K562 (cell line): Measurements from ENCODE around the gene TXNDC15. TPM values are rescaled to one million over a fixed set of nuclear protein-coding genes. Genes with fewer than 3 reads are reported as not detected.

ENCODE experiments used
- ATAC-seq: fragments of 200-7000 bp; cut with Tn5 transposase; 3 replicates; pipeline ENCODE4 v1.9.1; 2020; ENCODE audit warnings: moderate library complexity
- BruUV-seq: library from RNA; stranded (reverse); fragments of 400-500 nt; replicated peaks from 2 replicates; lab custom pipeline; 2021; lab: Mats Ljungman, UMichigan
- CTCF ChIA-PET: fragments of 300-600 bp; formaldehyde crosslinking; extraction: SDS; loops from one replicate; lab custom pipeline; 2021; ENCODE audit warnings: low intra/inter-chr PET ratio; lab: Yijun Ruan, JAX
- POLR2A ChIA-PET: fragments of 300-600, 350-650 bp; sonication (Branson Sonifier 250); formaldehyde crosslinking; extraction: SDS; loops from one replicate; lab custom pipeline; 2021; ENCODE audit warnings: antibody characterized with exemption, inconsistent platforms; lab: Yijun Ruan, JAX
- DNase-seq, 4 experiments: peaks; one replicate each; pipeline versions ENCODE4 v3.0.0 to v3.0.0-alpha.2; 2011 to 2018; ENCODE audit warnings: low spot score in 3 of 4, mixed read lengths in 3 of 4; ENCODE audit errors: extremely low read depth in 1 of 4
- FAIRE-seq: peaks from 2 replicates; lab custom pipeline; 2011; peaks lifted over from hg19 to GRCh38; lab: Jason Lieb, UNC
- H2AFZ ChIP-seq: 2 replicates; pipeline ENCODE4 v1.6.0; 2011; ENCODE audit warnings: low read depth, low read length, control low read depth, inconsistent platforms
- H3K27ac ChIP-seq: fragments of 200-600 bp; 3 replicates; pipeline ENCODE4 v1.8.0; 2011; ENCODE audit warnings: low read depth, mild to moderate bottlenecking, control low read depth, inconsistent platforms, low read length, moderate library complexity, mixed read lengths; ENCODE audit errors: extremely low read depth
- H3K27me3 ChIP-seq, 2 experiments: fragments of 300-600 bp in 1 of 2; 2 replicates in 1 of 2; 3 replicates in 1 of 2; pipeline versions ENCODE4 v1.6.0 to v1.8.0; 2011; ENCODE audit warnings: inconsistent platforms in 2 of 2, low read length in 2 of 2, mild to moderate bottlenecking in 1 of 2, mixed read lengths in 1 of 2, moderate library complexity in 1 of 2; ENCODE audit not compliant: control insufficient read depth in 2 of 2, insufficient read depth in 2 of 2
- H3K36me3 ChIP-seq: fragments of 300-600 bp; 3 replicates; pipeline ENCODE4 v1.8.0; 2011; ENCODE audit warnings: mild to moderate bottlenecking, low read length, inconsistent platforms; ENCODE audit not compliant: control insufficient read depth, insufficient read depth
- H3K4me1 ChIP-seq, 2 experiments: fragments of 200-600 bp in 1 of 2; replicated peaks in 1 of 2; 2 replicates in 1 of 2; 3 replicates in 1 of 2; pipeline versions ENCODE4 v1.5.1 to v1.8.0; 2011; ENCODE audit warnings: inconsistent platforms in 2 of 2, low read length in 2 of 2, mild to moderate bottlenecking in 1 of 2, mixed read lengths in 1 of 2, moderate library complexity in 1 of 2; ENCODE audit not compliant: control insufficient read depth in 2 of 2, insufficient read depth in 2 of 2
- H3K4me2 ChIP-seq: 2 replicates; pipeline ENCODE4 v1.6.1; 2011; ENCODE audit warnings: low read length, control low read depth, inconsistent platforms, mixed read lengths; ENCODE audit not compliant: insufficient read depth
- H3K4me3 ChIP-seq: fragments of 200-600 bp; sonication (generic), shearing (Covaris generic); 2 replicates; pipeline ENCODE4 v1.5.1; 2016; ENCODE audit warnings: control low read depth, inconsistent platforms
- H3K79me2 ChIP-seq: fragments of 200-600 bp; 3 replicates; pipeline ENCODE4 v1.8.0; 2011; ENCODE audit warnings: low read length, inconsistent platforms; ENCODE audit not compliant: control insufficient read depth, insufficient read depth
- H3K9ac ChIP-seq, 2 experiments: 2 replicates each; pipeline versions ENCODE4 v1.6.0 to v1.6.1; 2011; ENCODE audit warnings: low read depth in 2 of 2, low read length in 2 of 2, control low read depth in 1 of 2, inconsistent platforms in 1 of 2, mild to moderate bottlenecking in 1 of 2, mixed read lengths in 1 of 2; ENCODE audit not compliant: insufficient read depth in 1 of 2
- H3K9me1 ChIP-seq: one replicate; pipeline ENCODE4 v1.6.0; 2011; ENCODE audit warnings: inconsistent platforms, mild to moderate bottlenecking, low read length, moderate library complexity; ENCODE audit not compliant: control insufficient read depth, insufficient read depth
- H3K9me3 ChIP-seq: replicated peaks from 2 replicates; pipeline ENCODE4 v1.5.1; 2011; ENCODE audit warnings: low read depth, low read length, inconsistent platforms; ENCODE audit not compliant: control insufficient read depth, insufficient read depth
- H4K20me1 ChIP-seq: replicated peaks from 2 replicates; pipeline ENCODE4 v1.6.1; 2011; ENCODE audit warnings: low read length, inconsistent platforms, mixed read lengths; ENCODE audit not compliant: control insufficient read depth, insufficient read depth
- ATF6 ChIP-seq: sonication (generic); formaldehyde crosslinking; IDR thresholded peaks from 2 replicates; pipeline ENCODE4 v1.4.0; 2020; ENCODE audit warnings: mild to moderate bottlenecking, missing genetic modification reagents
- ELK3 ChIP-seq: fragments of 450-650 bp; formaldehyde crosslinking; IDR thresholded peaks from 2 replicates; pipeline ENCODE4 v1.4.0; 2020; ENCODE audit warnings: mild to moderate bottlenecking
- FOXO4 ChIP-seq: fragments of 450-650 bp; formaldehyde crosslinking; IDR thresholded peaks from 2 replicates; pipeline ENCODE4 v1.4.0; 2020; ENCODE audit warnings: mild to moderate bottlenecking, moderate library complexity
- GMEB1 ChIP-seq: fragments of 250-450 bp; sonication (Bioruptor Pico); IDR thresholded peaks from 2 replicates; pipeline ENCODE4 v1.4.0; 2020; ENCODE audit warnings: mild to moderate bottlenecking
- KDM2B ChIP-seq: fragments of 250-450 bp; sonication (Bioruptor Pico); IDR thresholded peaks from 2 replicates; pipeline ENCODE4 v1.8.0; 2021; ENCODE audit warnings: mild to moderate bottlenecking, moderate library complexity
- MTF1 ChIP-seq: fragments of 250-450 bp; sonication (Bioruptor Pico); IDR thresholded peaks from 2 replicates; pipeline ENCODE4 v1.9.0; 2021; ENCODE audit warnings: moderate library complexity, mild to moderate bottlenecking, inconsistent platforms, borderline replicate concordance
- MYC ChIP-seq, 2 experiments: fragments of 250-450 bp in 1 of 2; sonication (Bioruptor Pico) in 1 of 2; IDR thresholded peaks; 2 replicates each; pipeline versions ENCODE4 v1.5.1 to v1.6.1; 2012 to 2021; ENCODE audit warnings: low read depth in 2 of 2, borderline replicate concordance in 1 of 2, improper control_type of control experiment in 1 of 2, low read length in 1 of 2, mild to moderate bottlenecking in 1 of 2, moderate library complexity in 1 of 2
- NCOA2 ChIP-seq, 2 experiments: fragments of 450-650 bp; IDR thresholded peaks; 2 replicates each; pipeline ENCODE4 v1.6.1; 2018; ENCODE audit warnings: mild to moderate bottlenecking in 2 of 2, moderate library complexity in 1 of 2; ENCODE audit not compliant: partially characterized antibody in 2 of 2
- NFE2L1 ChIP-seq: fragments of 450-650 bp; IDR thresholded peaks from 2 replicates; pipeline ENCODE4 v1.6.1; 2016; ENCODE audit warnings: missing genetic modification characterization, low read depth, mild to moderate bottlenecking, missing compliant biosample characterization, moderate library complexity, borderline replicate concordance
- RCOR1 ChIP-seq, 2 experiments: IDR thresholded peaks; 2 replicates each; pipeline ENCODE4 v1.6.1; 2012; ENCODE audit warnings: low read depth in 2 of 2, low read length in 2 of 2, borderline replicate concordance in 1 of 2, improper control_type of control experiment in 1 of 2
- RUNX1 ChIP-seq: sonication (generic); IDR thresholded peaks from 2 replicates; pipeline ENCODE4 v1.6.1; 2016; ENCODE audit warnings: antibody characterized with exemption, low read depth
- TAL1 ChIP-seq: fragments of 450-650 bp; IDR thresholded peaks from 2 replicates; pipeline ENCODE4 v1.6.1; 2016; ENCODE audit warnings: mild to moderate bottlenecking
- TEAD1 ChIP-seq, 2 experiments: fragments of 450-650 bp in 1 of 2; sonication (generic) in 1 of 2; formaldehyde crosslinking; IDR thresholded peaks; 2 replicates each; pipeline versions ENCODE4 v1.4.0 to v1.8.0; 2020 to 2022; ENCODE audit warnings: mild to moderate bottlenecking in 2 of 2, missing genetic modification reagents in 1 of 2
- THAP7 ChIP-seq: fragments of 250-450 bp; sonication (Bioruptor Pico); IDR thresholded peaks from 2 replicates; pipeline ENCODE4 v1.5.0; 2021
- ZNF217 ChIP-seq: sonication (generic); formaldehyde crosslinking; IDR thresholded peaks from 2 replicates; pipeline ENCODE4 v1.8.0; 2022; ENCODE audit warnings: mild to moderate bottlenecking, missing genetic modification reagents
- ZNF507 ChIP-seq: conservative IDR thresholded peaks from 2 replicates; pipeline ENCODE4 v1.6.1; 2017; ENCODE audit warnings: missing genetic modification characterization, missing compliant biosample characterization
- WGBS: fragments of 100-300 bp; shearing (Covaris generic); methylation state at CpG from one replicate; pipeline ENCODE4 v1.1.6; 2016; ENCODE audit warnings: low coverage, mixed read lengths; ENCODE audit not compliant: insufficient coverage; ENCODE audit errors: missing lambda C conversion rate; 5-methylcytosine and 5-hydroxymethylcytosine counted together
- in situ Hi-C: fragments of 300-500 bp; cut with MboI; formaldehyde crosslinking; loops from 4 replicates; pipeline ENCODE4 v1.15.0; 2018; ENCODE audit warnings: inconsistent platforms, mixed read lengths
- intact Hi-C: fragments of 100-400 bp; cut with micrococcal nuclease; formaldehyde crosslinking; loops from 2 replicates; pipeline ENCODE4 v1.14.2; 2022
- polyA plus RNA-seq, 8 experiments: library from polyadenylated mRNA; depleted of rRNA in 4 of 8; stranded (reverse) in 5 of 8; unstranded in 3 of 8; fragments of >200 nt; fragmentation: Nextera tagmentation in 2 of 8; fragmentation: Illumina TruSeq in 1 of 8; extraction: Ambion mirVana in 2 of 8; extraction: Trizol in 1 of 8; gene quantifications; 2 replicates each; pipeline versions ENCODE4 v1.2.1 to v1.2.3, GENCODE V29; 2011 to 2014; ENCODE audit warnings: inconsistent platforms in 1 of 8, missing spikeins in 1 of 8
- total RNA-seq, 7 experiments: library from RNA; depleted of rRNA in 6 of 7; stranded (reverse); fragments of >200 nt in 6 of 7; fragmentation: Illumina TruSeq in 2 of 7; extraction: Trizol in 2 of 7; gene quantifications; 2 replicates each; pipeline versions ENCODE4 v1.2.1 to v1.2.3, GENCODE V29; 2011 to 2021; ENCODE audit warnings: low replicate concordance in 1 of 7

The TXNDC15 gene
- total and polyA plus RNA-seq, 9 of the 15 experiments (the other 6 are each of a cell fraction or from before 2014, with no cell fraction given) = 3.0 to 15.4 (median 12.3) TPM

GRCh38 chr5:134879456-134879855 lies 5.3 kb downstream of the TXNDC15 start:
- H3K4me2 ChIP-seq = no peak overlapping the region
- no peak for TF ChIP-seq THAP7
- TF ChIP-seq ZNF217 (CRISPR knock-in tag) = no peak
- TF ChIP-seq FOXO4 = no peak
- TF ChIP-seq NFE2L1 = no peak
- TF ChIP-seq ATF6 (CRISPR knock-in tag) = no peak
- no peak for TF ChIP-seq MTF1 (CRISPR knock-in tag)
- no peak for TF ChIP-seq ELK3 (CRISPR knock-in tag)
- no peak for TF ChIP-seq TAL1
- TF ChIP-seq GMEB1 (CRISPR knock-in tag) = no peak
- no peak for TF ChIP-seq NCOA2 (IDR thresholded peaks at IDR 0.05; ENCODE audit: partially characterized antibody in 2 of 2)
- TF ChIP-seq ZNF507 (tag) = no peak
- TF ChIP-seq MYC (IDR thresholded peaks at IDR 0.05; ENCODE audit: low read depth, low read length) = no peak
- no peak for TF ChIP-seq MYC (CRISPR knock-in tag; IDR thresholded peaks at IDR 0.05; ENCODE audit: borderline replicate concordance, low read depth)
- TF ChIP-seq RUNX1 = no peak
- no peak for TF ChIP-seq TEAD1 (CRISPR knock-in tag; IDR thresholded peaks at IDR 0.05)
- no peak for TF ChIP-seq RCOR1 (IDR thresholded peaks at IDR 0.05; ENCODE audit: borderline replicate concordance in 1 of 2, low read depth in 2 of 2, low read length in 2 of 2)
- TF ChIP-seq KDM2B (CRISPR knock-in tag) = no peak
- in situ Hi-C loops (no loop called here), intact Hi-C loops (no loop called here)
- H3K4me3 ChIP-seq = no peak overlapping the region
- no peaks in the 10 kb centered on the region for H3K9me1 ChIP-seq
- H4K20me1 ChIP-seq = no peaks in the 10 kb centered on the region
- H3K79me2 ChIP-seq = peaks cover 8% of the 10 kb centered on the region; the same call in 2 of the 3 replicates
- peaks cover 11 to 13% of the 10 kb centered on the region in 2 experiments; a peak in 4 of 5 replicates for H3K4me1 ChIP-seq
- DNase-seq (no peak), FAIRE-seq (no peak), ATAC-seq (no peak)
- H3K36me3 ChIP-seq = no peaks in the 10 kb centered on the region
- CTCF ChIA-PET = no interaction called here
- POLR2A ChIA-PET = no interaction called here
- 70% methylated on average over 3 of the region's 3 CpGs for WGBS
- H3K9ac ChIP-seq = no peak overlapping the region
- H3K27ac ChIP-seq = no peak overlapping the region
- no peak overlapping the region for H2AFZ ChIP-seq
- no peaks in the 10 kb centered on the region for H3K9me3 ChIP-seq
- no peaks in the 10 kb centered on the region for H3K27me3 ChIP-seq
- BruUV-seq = no TSS peak
